HepG2 (cell line): ENCODE data around the gene SLC4A11. TPM values are rescaled to one million over a fixed set of nuclear protein-coding genes. Genes with fewer than 3 reads are reported as not detected.
A peak's percentile ranks its signal among the peaks of the same experiment; 100 is the strongest.

Source experiments
- ATF7 ChIP-seq, 2 experiments: fragments of 450-650 bp in 1 of 2; sonication (generic) in 1 of 2; formaldehyde crosslinking in 1 of 2; IDR thresholded peaks; 2 replicates each; pipeline versions ENCODE4 v1.4.0 to v1.6.1; 2016 to 2020; ENCODE audit warnings: antibody characterized with exemption in 1 of 2, mild to moderate bottlenecking in 1 of 2, missing genetic modification reagents in 1 of 2
- BHLHE40 ChIP-seq: IDR thresholded peaks from 2 replicates; pipeline ENCODE4 v1.6.1; 2011; ENCODE audit warnings: low read length, improper control_type of control experiment
- EHMT2 ChIP-seq: fragments of 200-600 bp; sonication (generic); IDR thresholded peaks from 2 replicates; pipeline ENCODE4 v1.7.0; 2017; ENCODE audit warnings: antibody characterized with exemption, low read depth, low read length, borderline replicate concordance
- ETV6 ChIP-seq: sonication (generic); formaldehyde crosslinking; conservative IDR thresholded peaks from 2 replicates; pipeline ENCODE4 v1.4.0; 2020; ENCODE audit warnings: missing genetic modification reagents
- HNRNPH1 ChIP-seq: fragments of 200-400 bp; formaldehyde crosslinking; optimal IDR thresholded peaks from 2 replicates; pipeline ENCODE3; 2017; ENCODE audit warnings: mild to moderate bottlenecking, low read depth, low read length
- KLF15 ChIP-seq: sonication (generic); formaldehyde crosslinking; IDR thresholded peaks from 2 replicates; pipeline ENCODE4 v1.8.1; 2023; ENCODE audit warnings: borderline replicate concordance, mild to moderate bottlenecking, inconsistent platforms, missing genetic modification reagents, mixed read lengths
- LCORL ChIP-seq, 2 experiments: fragments of 450-650 bp in 1 of 2; sonication (generic) in 1 of 2; formaldehyde crosslinking in 1 of 2; IDR thresholded peaks; 2 replicates each; pipeline versions ENCODE4 v1.5.0 to v1.6.1; 2017 to 2020; ENCODE audit warnings: antibody characterized with exemption in 1 of 2, missing genetic modification reagents in 1 of 2
- SP140L ChIP-seq: sonication (generic); formaldehyde crosslinking; IDR thresholded peaks from 2 replicates; pipeline ENCODE4 v1.4.0; 2020; ENCODE audit warnings: missing genetic modification reagents, borderline replicate concordance
- ZBTB20 ChIP-seq: sonication (generic); formaldehyde crosslinking; IDR thresholded peaks from 2 replicates; pipeline ENCODE4 v1.8.1; 2023; ENCODE audit warnings: missing genetic modification reagents, low read depth, mild to moderate bottlenecking, borderline replicate concordance
- ZNF20 ChIP-seq: sonication (generic); formaldehyde crosslinking; IDR thresholded peaks from 2 replicates; pipeline ENCODE4 v1.4.0; 2020; ENCODE audit warnings: mild to moderate bottlenecking, moderate library complexity, missing genetic modification reagents
- ZNF33B ChIP-seq: sonication (generic); formaldehyde crosslinking; IDR thresholded peaks from 2 replicates; pipeline ENCODE4 v1.5.1; 2020; ENCODE audit warnings: mild to moderate bottlenecking, missing genetic modification reagents
- ZNF44 ChIP-seq: sonication (generic); formaldehyde crosslinking; IDR thresholded peaks from 2 replicates; pipeline ENCODE4 v1.5.1; 2020; ENCODE audit warnings: mild to moderate bottlenecking, missing genetic modification reagents
- ZNF549 ChIP-seq: sonication (generic); formaldehyde crosslinking; IDR thresholded peaks from 2 replicates; pipeline ENCODE4 v1.5.0; 2020; ENCODE audit warnings: missing genetic modification reagents
- ZSCAN31 ChIP-seq: sonication (generic); formaldehyde crosslinking; IDR thresholded peaks from 2 replicates; pipeline ENCODE4 v1.5.0; 2020; ENCODE audit warnings: low read depth, mild to moderate bottlenecking, missing genetic modification reagents
- polyA plus RNA-seq, 8 experiments: library from polyadenylated mRNA; depleted of rRNA in 3 of 8; stranded (reverse) in 7 of 8; unstranded in 1 of 8; fragments of >200 nt; fragmentation: Illumina TruSeq in 4 of 8; extraction: Trizol in 4 of 8; gene quantifications; 2 replicates each; pipeline versions ENCODE4 v1.2.1 to v1.2.3, GENCODE V29; 2011 to 2016; ENCODE audit warnings: low read depth in 4 of 8, missing spikeins in 1 of 8, mixed read lengths in 1 of 8; ENCODE audit not compliant: insufficient read depth in 1 of 8
- total RNA-seq, 5 experiments: library from RNA; depleted of rRNA; stranded (reverse); fragments of >200 nt; fragmentation: Illumina TruSeq; extraction: Trizol; gene quantifications; 2 replicates each; pipeline ENCODE4 v1.2.3, GENCODE V29; 2016; ENCODE audit warnings: low read depth in 1 of 5
- TF ChIP-seq, protein P1 (sequence below): sonication (generic); formaldehyde crosslinking; IDR thresholded peaks from 2 replicates; pipeline ENCODE4 v1.8.1; 2022; ENCODE audit warnings: low read depth, mild to moderate bottlenecking, missing genetic modification reagents
- TF ChIP-seq, protein P2 (sequence below): sonication (generic); formaldehyde crosslinking; IDR thresholded peaks from 2 replicates; pipeline ENCODE4 v1.4.0; 2020; ENCODE audit warnings: mild to moderate bottlenecking, low read depth, missing genetic modification reagents
- TF ChIP-seq, protein P3 (sequence below): IDR thresholded peaks from 2 replicates; pipeline ENCODE4 v1.6.1; 2016; ENCODE audit warnings: missing compliant biosample characterization, missing genetic modification reagents, borderline replicate concordance
- TF ChIP-seq, protein P4 (sequence below): IDR thresholded peaks from 2 replicates; pipeline ENCODE4 v1.4.0; 2020; ENCODE audit warnings: mild to moderate bottlenecking, missing genetic modification reagents
- TF ChIP-seq, protein P5 (sequence below): sonication (generic); formaldehyde crosslinking; IDR thresholded peaks from 2 replicates; pipeline ENCODE4 v1.5.1; 2020; ENCODE audit warnings: missing genetic modification reagents, mild to moderate bottlenecking, borderline replicate concordance

The SLC4A11 gene
- total and polyA plus RNA-seq, 2 of the 13 experiments (the other 11 are each of a cell fraction or from before 2014, with no cell fraction given): 3.9 to 27.0 TPM

DNA sequence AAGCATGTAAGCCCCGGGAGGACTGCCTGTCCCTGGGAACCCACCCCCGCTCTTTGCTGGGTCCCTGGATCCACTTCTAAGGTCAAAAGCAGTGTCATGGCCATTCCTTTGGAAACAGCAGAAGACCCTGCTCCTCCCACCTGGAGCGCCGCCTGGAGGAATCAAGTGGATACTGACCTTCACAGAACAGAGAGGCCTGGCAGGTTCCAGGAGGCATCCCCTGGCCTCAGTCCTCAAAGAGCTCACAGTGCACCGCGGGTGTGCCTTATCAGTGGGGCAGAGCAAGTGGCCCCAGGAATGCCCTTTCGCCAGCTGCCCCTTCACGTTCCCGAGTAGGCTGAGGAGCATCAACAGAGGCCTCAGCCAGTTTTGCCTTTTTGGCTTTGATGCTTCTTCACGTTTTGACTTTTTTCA is 11.1 kb upstream of the SLC4A11 start (continued):
- TF ChIP-seq, protein P1, sequence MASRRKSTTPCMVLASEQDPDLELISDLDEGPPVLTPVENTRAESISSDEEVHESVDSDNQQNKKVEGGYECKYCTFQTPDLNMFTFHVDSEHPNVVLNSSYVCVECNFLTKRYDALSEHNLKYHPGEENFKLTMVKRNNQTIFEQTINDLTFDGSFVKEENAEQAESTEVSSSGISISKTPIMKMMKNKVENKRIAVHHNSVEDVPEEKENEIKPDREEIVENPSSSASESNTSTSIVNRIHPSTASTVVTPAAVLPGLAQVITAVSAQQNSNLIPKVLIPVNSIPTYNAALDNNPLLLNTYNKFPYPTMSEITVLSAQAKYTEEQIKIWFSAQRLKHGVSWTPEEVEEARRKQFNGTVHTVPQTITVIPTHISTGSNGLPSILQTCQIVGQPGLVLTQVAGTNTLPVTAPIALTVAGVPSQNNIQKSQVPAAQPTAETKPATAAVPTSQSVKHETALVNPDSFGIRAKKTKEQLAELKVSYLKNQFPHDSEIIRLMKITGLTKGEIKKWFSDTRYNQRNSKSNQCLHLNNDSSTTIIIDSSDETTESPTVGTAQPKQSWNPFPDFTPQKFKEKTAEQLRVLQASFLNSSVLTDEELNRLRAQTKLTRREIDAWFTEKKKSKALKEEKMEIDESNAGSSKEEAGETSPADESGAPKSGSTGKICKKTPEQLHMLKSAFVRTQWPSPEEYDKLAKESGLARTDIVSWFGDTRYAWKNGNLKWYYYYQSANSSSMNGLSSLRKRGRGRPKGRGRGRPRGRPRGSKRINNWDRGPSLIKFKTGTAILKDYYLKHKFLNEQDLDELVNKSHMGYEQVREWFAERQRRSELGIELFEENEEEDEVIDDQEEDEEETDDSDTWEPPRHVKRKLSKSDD: peak; percentile 56; the same call in 1 of the 2 replicates
- TF ChIP-seq, protein P2, sequence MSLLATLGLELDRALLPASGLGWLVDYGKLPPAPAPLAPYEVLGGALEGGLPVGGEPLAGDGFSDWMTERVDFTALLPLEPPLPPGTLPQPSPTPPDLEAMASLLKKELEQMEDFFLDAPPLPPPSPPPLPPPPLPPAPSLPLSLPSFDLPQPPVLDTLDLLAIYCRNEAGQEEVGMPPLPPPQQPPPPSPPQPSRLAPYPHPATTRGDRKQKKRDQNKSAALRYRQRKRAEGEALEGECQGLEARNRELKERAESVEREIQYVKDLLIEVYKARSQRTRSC (CRISPR knock-in tag): no peak
- TF ChIP-seq, protein P3, sequence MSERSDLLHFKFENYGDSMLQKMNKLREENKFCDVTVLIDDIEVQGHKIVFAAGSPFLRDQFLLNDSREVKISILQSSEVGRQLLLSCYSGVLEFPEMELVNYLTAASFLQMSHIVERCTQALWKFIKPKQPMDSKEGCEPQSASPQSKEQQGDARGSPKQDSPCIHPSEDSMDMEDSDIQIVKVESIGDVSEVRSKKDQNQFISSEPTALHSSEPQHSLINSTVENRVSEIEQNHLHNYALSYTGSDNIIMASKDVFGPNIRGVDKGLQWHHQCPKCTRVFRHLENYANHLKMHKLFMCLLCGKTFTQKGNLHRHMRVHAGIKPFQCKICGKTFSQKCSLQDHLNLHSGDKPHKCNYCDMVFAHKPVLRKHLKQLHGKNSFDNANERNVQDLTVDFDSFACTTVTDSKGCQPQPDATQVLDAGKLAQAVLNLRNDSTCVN (CRISPR knock-in tag): no peak
- TF ChIP-seq HNRNPH1: no peak
- TF ChIP-seq EHMT2: no peak
- no peak for TF ChIP-seq SP140L
- no peak for TF ChIP-seq LCORL (IDR thresholded peaks at IDR 0.05)
- peak; percentile 29; the same call in 1 of the 2 replicates for TF ChIP-seq LCORL (CRISPR knock-in tag; IDR thresholded peaks at IDR 0.05)
- TF ChIP-seq ZNF44 (CRISPR knock-in tag): no peak
- TF ChIP-seq ZNF33B (CRISPR knock-in tag): no peak
- peak; percentile 70; the same call in 1 of the 2 replicates for TF ChIP-seq ZBTB20 (CRISPR knock-in tag)
- 0 out of 2 replicates have a peak, but pooled peaks have one; percentile 17 for TF ChIP-seq BHLHE40
- TF ChIP-seq, protein P4, sequence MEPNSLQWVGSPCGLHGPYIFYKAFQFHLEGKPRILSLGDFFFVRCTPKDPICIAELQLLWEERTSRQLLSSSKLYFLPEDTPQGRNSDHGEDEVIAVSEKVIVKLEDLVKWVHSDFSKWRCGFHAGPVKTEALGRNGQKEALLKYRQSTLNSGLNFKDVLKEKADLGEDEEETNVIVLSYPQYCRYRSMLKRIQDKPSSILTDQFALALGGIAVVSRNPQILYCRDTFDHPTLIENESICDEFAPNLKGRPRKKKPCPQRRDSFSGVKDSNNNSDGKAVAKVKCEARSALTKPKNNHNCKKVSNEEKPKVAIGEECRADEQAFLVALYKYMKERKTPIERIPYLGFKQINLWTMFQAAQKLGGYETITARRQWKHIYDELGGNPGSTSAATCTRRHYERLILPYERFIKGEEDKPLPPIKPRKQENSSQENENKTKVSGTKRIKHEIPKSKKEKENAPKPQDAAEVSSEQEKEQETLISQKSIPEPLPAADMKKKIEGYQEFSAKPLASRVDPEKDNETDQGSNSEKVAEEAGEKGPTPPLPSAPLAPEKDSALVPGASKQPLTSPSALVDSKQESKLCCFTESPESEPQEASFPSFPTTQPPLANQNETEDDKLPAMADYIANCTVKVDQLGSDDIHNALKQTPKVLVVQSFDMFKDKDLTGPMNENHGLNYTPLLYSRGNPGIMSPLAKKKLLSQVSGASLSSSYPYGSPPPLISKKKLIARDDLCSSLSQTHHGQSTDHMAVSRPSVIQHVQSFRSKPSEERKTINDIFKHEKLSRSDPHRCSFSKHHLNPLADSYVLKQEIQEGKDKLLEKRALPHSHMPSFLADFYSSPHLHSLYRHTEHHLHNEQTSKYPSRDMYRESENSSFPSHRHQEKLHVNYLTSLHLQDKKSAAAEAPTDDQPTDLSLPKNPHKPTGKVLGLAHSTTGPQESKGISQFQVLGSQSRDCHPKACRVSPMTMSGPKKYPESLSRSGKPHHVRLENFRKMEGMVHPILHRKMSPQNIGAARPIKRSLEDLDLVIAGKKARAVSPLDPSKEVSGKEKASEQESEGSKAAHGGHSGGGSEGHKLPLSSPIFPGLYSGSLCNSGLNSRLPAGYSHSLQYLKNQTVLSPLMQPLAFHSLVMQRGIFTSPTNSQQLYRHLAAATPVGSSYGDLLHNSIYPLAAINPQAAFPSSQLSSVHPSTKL: peak; percentile 52; the same call in 1 of the 2 replicates
- TF ChIP-seq ZNF20 (CRISPR knock-in tag): no peak
- TF ChIP-seq KLF15 (CRISPR knock-in tag): no peak
- TF ChIP-seq, protein P5, sequence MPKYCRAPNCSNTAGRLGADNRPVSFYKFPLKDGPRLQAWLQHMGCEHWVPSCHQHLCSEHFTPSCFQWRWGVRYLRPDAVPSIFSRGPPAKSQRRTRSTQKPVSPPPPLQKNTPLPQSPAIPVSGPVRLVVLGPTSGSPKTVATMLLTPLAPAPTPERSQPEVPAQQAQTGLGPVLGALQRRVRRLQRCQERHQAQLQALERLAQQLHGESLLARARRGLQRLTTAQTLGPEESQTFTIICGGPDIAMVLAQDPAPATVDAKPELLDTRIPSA (CRISPR knock-in tag): no peak
- TF ChIP-seq ATF7 (IDR thresholded peaks at IDR 0.05): no peak
- no peak for TF ChIP-seq ATF7 (CRISPR knock-in tag; IDR thresholded peaks at IDR 0.05)
- no peak for TF ChIP-seq ZNF549
- no peak for TF ChIP-seq ETV6
- 0 out of 2 replicates have a peak, but pooled peaks have one; percentile 71 for TF ChIP-seq ZSCAN31 (CRISPR knock-in tag)
